HG02885 (cell line): ENCODE measurements around the gene RASGRP4.
A peak's percentile ranks its signal among the peaks of the same experiment; 100 is the strongest.
"Not testable (repeated sequence)": the region's sequence is repeated elsewhere in the genome, so short reads cannot be mapped to it uniquely, and the experiment has no call there.

ENCODE experiments used
- ATAC-seq: cut with Tn5 transposase; IDR thresholded peaks from one replicate; pipeline ENCODE4 v1.9.1; 2021; ENCODE audit warnings: mild to moderate bottlenecking; ENCODE audit not compliant: unreplicated experiment, poor library complexity

The RASGRP4 gene

GRCh38 chr19:38417544-38418506 is 8.2 kb downstream of the RASGRP4 start:
- ATAC-seq = no peak

GRCh38 chr19:38417146-38417543 is 8.9 kb downstream of the RASGRP4 start:
- ATAC-seq = no peak

GRCh38 chr19:38413416-38413815 is 12.6 kb downstream of the RASGRP4 start:
- ATAC-seq = no peak

GRCh38 chr19:38412961-38413360 is 13.1 kb downstream of the RASGRP4 start:
- ATAC-seq = no peak

GRCh38 chr19:38412491-38412890 is 13.5 kb downstream of the RASGRP4 start:
- ATAC-seq = no peak

GRCh38 chr19:38411898-38412297 is 14.1 kb downstream of the RASGRP4 start:
- ATAC-seq = not testable (repeated sequence)

- no peak for ATAC-seq
Measured at GRCh38 chr19:38411041-38411712, 14.8 kb downstream of the RASGRP4 start.

GRCh38 chr19:38410407-38410806 is 15.6 kb downstream of the RASGRP4 start:
- not testable (repeated sequence) for ATAC-seq

- ATAC-seq = no peak
Measured at GRCh38 chr19:38409631-38410133, 16.3 kb downstream of the RASGRP4 start.

- no peak for ATAC-seq
Measured at GRCh38 chr19:38405276-38405675, 20.7 kb downstream of the RASGRP4 start.

- no peak for ATAC-seq
Measured at GRCh38 chr19:38404858-38405257, 21.2 kb downstream of the RASGRP4 start.

- ATAC-seq = peak; percentile 95
Measured at GRCh38 chr19:38402967-38403674, 22.9 kb downstream of the RASGRP4 start, which contains the start of gene FAM98C. TSS of gene FAM98C (plus strand) at chr19:38403093. CDS start at chr19:38403154, 61 bp downstream.

- ATAC-seq = no peak
Measured at GRCh38 chr19:38402623-38402966, 23.4 kb downstream of the RASGRP4 start.

GRCh38 chr19:38401148-38401547 is 24.9 kb downstream of the RASGRP4 start:
- no peak for ATAC-seq

- no peak for ATAC-seq
Measured at GRCh38 chr19:38400361-38400760, 25.7 kb downstream of the RASGRP4 start.

- ATAC-seq = no peak
Measured at GRCh38 chr19:38399537-38399936, 26.5 kb downstream of the RASGRP4 start.

- no peak for ATAC-seq
Measured at GRCh38 chr19:38399081-38399480, 26.9 kb downstream of the RASGRP4 start.

GRCh38 chr19:38395381-38396114 is 30.5 kb downstream of the RASGRP4 start:
- no peak for ATAC-seq

- ATAC-seq = no peak
Measured at GRCh38 chr19:38394488-38394887, 31.5 kb downstream of the RASGRP4 start.
